COLO668 (cell line): ENCODE data around the gene TMEM238L.

ENCODE experiments used
- DNase-seq: peaks from one replicate; lab custom pipeline; 2025; ENCODE audit not compliant: unreplicated experiment; lab: John Stamatoyannopoulos, UW

TMEM238L gene

GRCh38 chr17:10748531-10749181, 55.2 kb downstream of the TMEM238L start:
- no peak for DNase-seq

- no peak for DNase-seq
Measured at GRCh38 chr17:10745231-10745630, 58.7 kb downstream of the TMEM238L start.
